Breast epithelium (tissue), 3 donors: ENCODE data around the gene ANLN.

ENCODE experiments used
- POLR2A ChIP-seq: fragments of 450-650 bp; IDR thresholded peaks from one replicate; pipeline ENCODE4 v1.6.1; 2016; ENCODE audit warnings: antibody characterized with exemption, mild to moderate bottlenecking, moderate library complexity
- POLR2AphosphoS5 ChIP-seq, 3 donors: sonication (generic); formaldehyde crosslinking; IDR thresholded peaks; one replicate each; pipeline ENCODE4 v1.6.1; 2017; ENCODE audit warnings: antibody characterized with exemption in 3 of 3
- TF ChIP-seq, protein P1 (sequence below), 3 donors: fragments of 450-650 bp; IDR thresholded peaks; one replicate each; pipeline ENCODE4 v1.5.1; 2016 to 2017; ENCODE audit warnings: antibody characterized with exemption in 3 of 3, mild to moderate bottlenecking in 3 of 3, moderate library complexity in 3 of 3

DNA sequence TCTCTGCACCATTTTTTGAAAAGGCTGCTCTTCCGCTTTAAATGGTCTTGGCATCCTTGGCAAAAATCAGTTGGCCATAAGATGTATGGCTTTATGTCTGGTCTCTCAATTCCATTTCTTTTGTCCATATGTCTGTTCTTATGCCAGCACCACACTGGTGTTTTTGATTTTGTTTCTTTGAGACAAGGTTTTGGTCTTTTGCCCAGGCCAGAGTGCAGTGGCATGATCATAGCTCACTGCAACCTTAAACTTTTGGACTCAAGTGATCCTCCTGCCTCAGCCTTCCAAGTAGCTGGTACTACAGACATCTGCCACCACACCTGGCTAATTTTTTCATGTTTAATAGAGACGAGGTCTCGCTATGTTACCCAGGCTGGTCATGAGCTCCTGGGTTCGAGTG, 48.5 kb downstream of the ANLN start:
- TF ChIP-seq, protein P1, sequence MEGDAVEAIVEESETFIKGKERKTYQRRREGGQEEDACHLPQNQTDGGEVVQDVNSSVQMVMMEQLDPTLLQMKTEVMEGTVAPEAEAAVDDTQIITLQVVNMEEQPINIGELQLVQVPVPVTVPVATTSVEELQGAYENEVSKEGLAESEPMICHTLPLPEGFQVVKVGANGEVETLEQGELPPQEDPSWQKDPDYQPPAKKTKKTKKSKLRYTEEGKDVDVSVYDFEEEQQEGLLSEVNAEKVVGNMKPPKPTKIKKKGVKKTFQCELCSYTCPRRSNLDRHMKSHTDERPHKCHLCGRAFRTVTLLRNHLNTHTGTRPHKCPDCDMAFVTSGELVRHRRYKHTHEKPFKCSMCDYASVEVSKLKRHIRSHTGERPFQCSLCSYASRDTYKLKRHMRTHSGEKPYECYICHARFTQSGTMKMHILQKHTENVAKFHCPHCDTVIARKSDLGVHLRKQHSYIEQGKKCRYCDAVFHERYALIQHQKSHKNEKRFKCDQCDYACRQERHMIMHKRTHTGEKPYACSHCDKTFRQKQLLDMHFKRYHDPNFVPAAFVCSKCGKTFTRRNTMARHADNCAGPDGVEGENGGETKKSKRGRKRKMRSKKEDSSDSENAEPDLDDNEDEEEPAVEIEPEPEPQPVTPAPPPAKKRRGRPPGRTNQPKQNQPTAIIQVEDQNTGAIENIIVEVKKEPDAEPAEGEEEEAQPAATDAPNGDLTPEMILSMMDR (IDR thresholded peaks at IDR 0.05) = no peak
- TF ChIP-seq POLR2A (no peak), POLR2AphosphoS5 (IDR thresholded peaks at IDR 0.05) (no peak)
